GM12892 (cell line): ENCODE measurements around the gene ANKRD37.

Experiments
- POLR2A ChIP-seq: IDR thresholded peaks from 2 replicates; pipeline ENCODE4 v1.6.1; 2011; ENCODE audit warnings: low read depth, low read length, control low read depth
- POLR2AphosphoS5 ChIP-seq: IDR thresholded peaks from 2 replicates; pipeline ENCODE4 v1.6.1; 2011; ENCODE audit warnings: low read depth, low read length, control low read depth
- TAF1 ChIP-seq: IDR thresholded peaks from 2 replicates; pipeline ENCODE4 v1.6.1; 2011; ENCODE audit warnings: low read depth, mild to moderate bottlenecking, control low read depth, low read length, borderline replicate concordance

DNA sequence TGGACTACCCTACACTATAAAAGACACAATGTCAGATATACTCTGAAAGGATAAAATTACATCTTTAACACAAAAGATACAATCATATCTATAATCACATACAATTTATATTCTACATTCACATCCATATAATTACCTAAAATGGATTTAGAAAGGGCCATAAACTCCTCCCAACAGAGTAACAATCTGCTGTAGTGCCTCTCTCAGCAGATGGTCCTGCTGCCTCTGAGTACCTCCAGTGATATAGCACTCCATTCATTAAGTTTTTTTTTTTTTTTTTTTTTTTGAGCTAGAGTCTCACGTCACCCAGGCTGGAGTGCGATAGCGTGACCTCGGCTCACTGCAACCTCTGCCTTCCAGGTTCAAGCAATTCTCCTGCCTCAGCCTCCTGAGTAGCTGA, 7.4 kb downstream of the ANKRD37 start:
- TF ChIP-seq POLR2AphosphoS5: no peak
- no peak for TF ChIP-seq POLR2A
- no peak for TF ChIP-seq TAF1
